H1 (cell line): ENCODE results near the gene GMNC. TPM values are rescaled to one million over a fixed set of nuclear protein-coding genes. Genes with fewer than 3 reads are reported as not detected.

ENCODE experiments used
- CTCF ChIA-PET: fragments of 300-600 bp; sonication (Branson Sonifier 250); formaldehyde crosslinking; loops from one replicate; lab custom pipeline; 2021; ENCODE audit not compliant: partially characterized antibody; lab: Charles Lee
- POLR2A ChIA-PET: fragments of 300-600 bp; sonication (Branson Sonifier 250); formaldehyde crosslinking; loops from one replicate; lab custom pipeline; 2021; ENCODE audit warnings: inconsistent platforms; ENCODE audit not compliant: partially characterized antibody; lab: Charles Lee
- DNase-seq, 2 experiments: peaks; one replicate each; pipeline versions ENCODE4 v3.0.0 to v3.0.0-alpha.2; 2010 to 2022; ENCODE audit warnings: low spot score in 2 of 2, low read depth in 1 of 2, mixed read lengths in 1 of 2
- FAIRE-seq: peaks from 2 replicates; lab custom pipeline; 2011; peaks lifted over from hg19 to GRCh38; lab: Jason Lieb, UNC
- H2AFZ ChIP-seq: 2 replicates; pipeline ENCODE4 v1.8.1; 2012; ENCODE audit warnings: low read length, inconsistent platforms
- H2AK5ac ChIP-seq: 2 replicates; pipeline ENCODE4 v1.6.1; 2013; ENCODE audit warnings: low read depth, low read length
- H2BK120ac ChIP-seq: replicated peaks from 2 replicates; pipeline ENCODE3; 2013; ENCODE audit warnings: low read depth, low read length, inconsistent platforms
- H2BK12ac ChIP-seq: 2 replicates; pipeline ENCODE4 v1.6.1; 2013; ENCODE audit warnings: low read depth, low read length
- H2BK15ac ChIP-seq: 2 replicates; pipeline ENCODE4 v1.6.1; 2013; ENCODE audit warnings: low read length
- H2BK20ac ChIP-seq: 2 replicates; pipeline ENCODE4 v1.6.1; 2013; ENCODE audit warnings: low read length
- H2BK5ac ChIP-seq: 2 replicates; pipeline ENCODE4 v1.6.1; 2013; ENCODE audit warnings: low read depth, low read length
- H3K14ac ChIP-seq: 2 replicates; pipeline ENCODE4 v1.6.1; 2013; ENCODE audit warnings: inconsistent platforms; ENCODE audit not compliant: insufficient read length
- H3K18ac ChIP-seq: 2 replicates; pipeline ENCODE4 v1.6.1; 2013; ENCODE audit warnings: low read length; ENCODE audit errors: extremely low read depth
- H3K23ac ChIP-seq: 2 replicates; pipeline ENCODE4 v1.6.1; 2013; ENCODE audit warnings: inconsistent platforms; ENCODE audit not compliant: insufficient read length
- H3K23me2 ChIP-seq: 2 replicates; pipeline ENCODE4 v1.6.1; 2013; ENCODE audit warnings: low read depth, low read length
- H3K27ac ChIP-seq: 2 replicates; pipeline ENCODE4 v1.6.1; 2011; ENCODE audit warnings: low read depth, low read length, inconsistent platforms
- H3K27me3 ChIP-seq, 4 experiments: replicated peaks in 1 of 4; 1 replicate in 1 of 4; 2 replicates in 3 of 4; pipeline versions ENCODE4 v1.6.1 to v1.8.1; 2011 to 2013; ENCODE audit warnings: low read length in 3 of 4, mild to moderate bottlenecking in 3 of 4, inconsistent platforms in 2 of 4, mixed read lengths in 2 of 4, moderate library complexity in 1 of 4; ENCODE audit not compliant: control insufficient read depth in 3 of 4, insufficient read depth in 3 of 4; ENCODE audit errors: extremely low read depth in 1 of 4
- H3K36me3 ChIP-seq, 4 experiments: 2 replicates each; pipeline versions ENCODE4 v1.6.1 to v1.8.1; 2011 to 2013; ENCODE audit warnings: mild to moderate bottlenecking in 4 of 4, low read length in 3 of 4, moderate library complexity in 2 of 4, control low read depth in 1 of 4, inconsistent platforms in 1 of 4; ENCODE audit not compliant: insufficient read depth in 4 of 4, control insufficient read depth in 2 of 4
- H3K4ac ChIP-seq: replicated peaks from 2 replicates; pipeline ENCODE3; 2013; ENCODE audit warnings: low read length, low read depth, mixed read lengths, inconsistent platforms; ENCODE audit not compliant: insufficient read length
- H3K4me1 ChIP-seq, 4 experiments: replicated peaks in 1 of 4; 1 replicate in 1 of 4; 2 replicates in 3 of 4; pipeline versions ENCODE4 v1.6.1 to v1.8.1; 2011 to 2013; ENCODE audit warnings: low read length in 3 of 4, inconsistent platforms in 2 of 4, mixed read lengths in 1 of 4; ENCODE audit not compliant: insufficient read depth in 4 of 4, control insufficient read depth in 3 of 4
- H3K4me2 ChIP-seq, 2 experiments: 2 replicates each; pipeline versions ENCODE4 v1.6.1 to v1.8.1; 2011 to 2013; ENCODE audit warnings: low read depth in 2 of 2, low read length in 2 of 2, control low read depth in 1 of 2, inconsistent platforms in 1 of 2, mild to moderate bottlenecking in 1 of 2; ENCODE audit not compliant: insufficient read depth in 1 of 2
- H3K4me3 ChIP-seq, 4 experiments: fragments of 200-600, 300-600 bp in 1 of 4; sonication (generic), shearing (Covaris generic), sonication (Bioruptor Twin) in 1 of 4; 2 replicates each; pipeline versions ENCODE4 v1.5.1 to v1.8.1; 2011 to 2016; ENCODE audit warnings: low read length in 4 of 4, low read depth in 3 of 4, control low read depth in 2 of 4, inconsistent platforms in 2 of 4, mild to moderate bottlenecking in 2 of 4, mixed read lengths in 1 of 4, moderate library complexity in 1 of 4; ENCODE audit not compliant: insufficient read depth in 2 of 4; ENCODE audit errors: extremely low read depth in 1 of 4
- H3K56ac ChIP-seq: replicated peaks from 2 replicates; pipeline ENCODE3; 2013; ENCODE audit warnings: low read depth, mild to moderate bottlenecking, mixed read lengths, low read length, inconsistent platforms; ENCODE audit not compliant: insufficient read length
- H3K79me1 ChIP-seq: 2 replicates; pipeline ENCODE4 v1.6.1; 2013; ENCODE audit warnings: low read depth, low read length, control low read depth
- H3K79me2 ChIP-seq, 2 experiments: 2 replicates each; pipeline versions ENCODE4 v1.6.1 to v1.8.1; 2012 to 2013; ENCODE audit warnings: low read length in 2 of 2, mild to moderate bottlenecking in 2 of 2, inconsistent platforms in 1 of 2; ENCODE audit not compliant: insufficient read depth in 2 of 2, control insufficient read depth in 1 of 2
- H3K9ac ChIP-seq, 4 experiments: replicated peaks in 1 of 4; 1 replicate in 1 of 4; 2 replicates in 3 of 4; pipeline versions ENCODE4 v1.6.1 to v1.8.1; 2011 to 2013; ENCODE audit warnings: low read depth in 3 of 4, low read length in 3 of 4, control low read depth in 2 of 4, mild to moderate bottlenecking in 2 of 4, moderate library complexity in 2 of 4, inconsistent platforms in 1 of 4; ENCODE audit errors: extremely low read depth in 1 of 4
- H3K9me3 ChIP-seq, 2 experiments: 2 replicates each; pipeline versions ENCODE4 v1.6.1 to v1.8.1; 2012 to 2013; ENCODE audit warnings: mild to moderate bottlenecking in 2 of 2, moderate library complexity in 2 of 2, control low read depth in 1 of 2, inconsistent platforms in 1 of 2, low read depth in 1 of 2, low read length in 1 of 2, mixed read lengths in 1 of 2; ENCODE audit not compliant: insufficient read depth in 2 of 2
- H4K20me1 ChIP-seq, 2 experiments: replicated peaks in 1 of 2; 2 replicates each; pipeline versions ENCODE3 to v1.8.1; 2011 to 2013; ENCODE audit warnings: inconsistent platforms in 2 of 2, low read length in 2 of 2, mild to moderate bottlenecking in 1 of 2; ENCODE audit not compliant: insufficient read depth in 2 of 2, control insufficient read depth in 1 of 2
- H4K5ac ChIP-seq: 2 replicates; pipeline ENCODE4 v1.6.1; 2013; ENCODE audit warnings: low read length, low read depth, mixed read lengths, inconsistent platforms; ENCODE audit not compliant: insufficient read length
- H4K8ac ChIP-seq: 2 replicates; pipeline ENCODE4 v1.8.0; 2013; ENCODE audit warnings: mild to moderate bottlenecking, moderate library complexity, low read length, inconsistent platforms; ENCODE audit not compliant: insufficient read depth; ENCODE audit errors: extremely low read depth
- H4K91ac ChIP-seq: replicated peaks from 2 replicates; pipeline ENCODE3; 2013; ENCODE audit warnings: low read length, mixed read lengths, inconsistent platforms; ENCODE audit not compliant: insufficient read length
- GTF2F1 ChIP-seq: IDR thresholded peaks from 2 replicates; pipeline ENCODE4 v1.6.1; 2012; ENCODE audit warnings: low read depth, low read length, improper control_type of control experiment, borderline replicate concordance
- MAFK ChIP-seq: IDR thresholded peaks from 2 replicates; pipeline ENCODE4 v1.6.1; 2012; ENCODE audit warnings: low read depth, mild to moderate bottlenecking, improper control_type of control experiment, low read length
- SP4 ChIP-seq: IDR thresholded peaks from 2 replicates; pipeline ENCODE4 v1.6.1; 2012; ENCODE audit warnings: low read length, inconsistent platforms
- WGBS, 2 experiments: shearing (Covaris generic) in 1 of 2; methylation state at CpG; one replicate each; pipeline versions ENCODE4 v1.1.6 to v1.1.7; 2013 to 2015; ENCODE audit warnings: low lambda C conversion rate in 2 of 2, mixed read lengths in 2 of 2, inconsistent platforms in 1 of 2, low coverage in 1 of 2, missing lambda C conversion rate in 1 of 2; ENCODE audit not compliant: insufficient replicate concordance in 2 of 2, insufficient coverage in 1 of 2, insufficient read length in 1 of 2; ENCODE audit errors: extremely low coverage in 1 of 2, missing lambda C conversion rate in 1 of 2; 5-methylcytosine and 5-hydroxymethylcytosine counted together
- polyA plus RNA-seq, 7 experiments: library from polyadenylated mRNA; depleted of rRNA in 3 of 7; stranded (reverse) in 5 of 7; unstranded in 2 of 7; fragments of >200 nt in 5 of 7; fragments of 200-250 nt in 2 of 7; gene quantifications; 1 replicate in 5 of 7; 2 replicates in 1 of 7; 4 replicates in 1 of 7; pipeline versions ENCODE4 v1.2.1 to v1.2.3, GENCODE V29; 2011 to 2013; ENCODE audit warnings: missing spikeins in 2 of 7, mixed read lengths in 2 of 7
- total RNA-seq: library from RNA; stranded (reverse); fragmentation: NEBNext Ultra II Directional; extraction: Animal tissue kit (Norgen Biotek cat#: 25700); gene quantifications from 2 replicates; pipeline ENCODE4 v1.2.1, GENCODE V29; 2021
- TF ChIP-seq, protein P1 (sequence below): IDR thresholded peaks from 2 replicates; pipeline ENCODE4 v1.6.1; 2011; ENCODE audit warnings: low read length, improper control_type of control experiment

The GMNC gene
- total and polyA plus RNA-seq, 2 of the 8 experiments (the other 6 are each of a cell fraction or from before 2014, with no cell fraction given), result 0.05 to 0.24 TPM

DNA sequence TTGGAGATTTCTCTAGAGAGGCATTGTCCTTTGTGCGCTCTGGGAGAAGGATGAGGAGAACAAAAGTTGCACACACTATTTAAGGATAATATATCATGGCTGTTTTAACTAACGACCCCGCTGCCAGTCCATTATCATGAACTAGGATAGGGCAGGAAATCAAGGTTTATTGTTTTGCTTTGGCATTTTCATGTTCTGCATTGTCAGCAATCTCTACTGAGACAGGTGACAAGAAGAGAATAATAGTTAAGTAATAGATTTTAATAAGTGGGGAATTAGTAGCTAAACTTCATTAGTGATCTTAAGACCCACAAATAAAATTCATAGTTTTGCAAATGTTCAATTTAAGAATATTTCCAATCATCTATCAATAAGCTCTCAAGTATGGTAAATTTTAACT, 20.6 kb upstream of the GMNC start:
- no peaks in the 10 kb centered on the region for H3K23me2 ChIP-seq
- H4K5ac ChIP-seq, result no peak overlapping the region
- no peaks in the 10 kb centered on the region for H3K79me2 ChIP-seq
- no peak overlapping the region for H3K4me3 ChIP-seq
- H3K23ac ChIP-seq, result no peak overlapping the region
- H3K56ac ChIP-seq, result no peak overlapping the region
- H3K18ac ChIP-seq, result no peak overlapping the region
- no peak overlapping the region for H4K91ac ChIP-seq
- H3K14ac ChIP-seq, result no peak overlapping the region
- H3K36me3 ChIP-seq, result no peaks in the 10 kb centered on the region
- no peak overlapping the region for H2BK12ac ChIP-seq
- H3K9me3 ChIP-seq, result no peaks in the 10 kb centered on the region
- 96% methylated on average over 3 of the region's 3 CpGs; no CpG with 5 or more reads in 1 of the 2 experiments for WGBS, 2 experiments
- H3K27ac ChIP-seq, result no peak overlapping the region
- no peak overlapping the region for H3K4me2 ChIP-seq
- FAIRE-seq, result no peak
- H2BK20ac ChIP-seq, result no peak overlapping the region
- H3K9ac ChIP-seq, result no peak overlapping the region
- H3K4me1 ChIP-seq, result no peaks in the 10 kb centered on the region
- ChIA-PET CTCF (interaction anchor here (0.7 to 6.3 kb wide), 20 partner anchors 10 to 458 kb away, joined by 3 to 70 read pairs (median 4); no protein-coding TSS in a partner anchor), POLR2A (no interaction called here)
- no peak overlapping the region for H2AK5ac ChIP-seq
- H2BK120ac ChIP-seq, result no peak overlapping the region
- no peak overlapping the region for H4K8ac ChIP-seq
- no peak overlapping the region for H3K4ac ChIP-seq
- TF ChIP-seq MAFK, result peak; percentile 31; the same call in 1 of the 2 replicates
- TF ChIP-seq, protein P1, sequence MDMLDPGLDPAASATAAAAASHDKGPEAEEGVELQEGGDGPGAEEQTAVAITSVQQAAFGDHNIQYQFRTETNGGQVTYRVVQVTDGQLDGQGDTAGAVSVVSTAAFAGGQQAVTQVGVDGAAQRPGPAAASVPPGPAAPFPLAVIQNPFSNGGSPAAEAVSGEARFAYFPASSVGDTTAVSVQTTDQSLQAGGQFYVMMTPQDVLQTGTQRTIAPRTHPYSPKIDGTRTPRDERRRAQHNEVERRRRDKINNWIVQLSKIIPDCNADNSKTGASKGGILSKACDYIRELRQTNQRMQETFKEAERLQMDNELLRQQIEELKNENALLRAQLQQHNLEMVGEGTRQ, result no peak
- TF ChIP-seq SP4, result no peak
- TF ChIP-seq GTF2F1, result no peak
- TF ChIP-seq, all 59 proteins: peak for 1
- Histone ChIP-seq H4K20me1 (no peaks in the 10 kb centered on the region), H2BK15ac (no peak overlapping the region), H2AFZ (no peak overlapping the region), H3K79me1 (no peaks in the 10 kb centered on the region), H3K27me3 (no peaks in the 10 kb centered on the region), H2BK5ac (no peak overlapping the region)
- no peak for DNase-seq
